A549 (cell line): ENCODE results near the gene CACNB3. TPM values are rescaled to one million over a fixed set of nuclear protein-coding genes. Genes with fewer than 3 reads are reported as not detected.

Source experiments
- ATAC-seq, 2 experiments: fragments of 200-7000 bp in 1 of 2; fragments of >200 bp in 1 of 2; cut with Nextera tagmentation in 1 of 2; cut with Tn5 transposase in 1 of 2; 3 replicates each; pipeline versions ENCODE4 v1.8.0 to v1.9.1; 2018 to 2020; ENCODE audit warnings: mild to moderate bottlenecking in 1 of 2, moderate library complexity in 1 of 2
- CTCF ChIA-PET: fragments of 300-600 bp; sonication (Branson Sonifier 250); formaldehyde crosslinking; extraction: SDS; loops from one replicate; lab custom pipeline; 2021; ENCODE audit warnings: antibody characterized with exemption, inconsistent platforms; lab: Yijun Ruan, JAX
- POLR2A ChIA-PET: fragments of 350-600 bp; formaldehyde crosslinking; extraction: SDS; loops from one replicate; lab custom pipeline; 2021; ENCODE audit warnings: antibody characterized with exemption, inconsistent platforms; lab: Yijun Ruan, JAX
- DNase-seq, 2 experiments: peaks; one replicate each; pipeline versions ENCODE4 v3.0.0 to v3.0.0-alpha.2; 2011 to 2016; ENCODE audit warnings: low read depth in 1 of 2, low spot score in 1 of 2
- FAIRE-seq: peaks from 2 replicates; lab custom pipeline; 2011; peaks lifted over from hg19 to GRCh38; lab: Jason Lieb, UNC
- H3K27ac ChIP-seq, 2 experiments: fragments of >200 bp; sonication (Bioruptor Twin); formaldehyde crosslinking; 3 replicates each; pipeline ENCODE4 v1.5.1; 2016 to 2017
- H3K4me1 ChIP-seq: fragments of >200 bp; sonication (Bioruptor Twin); formaldehyde crosslinking; 3 replicates; pipeline ENCODE4 v1.6.1; 2016
- H3K4me2 ChIP-seq: fragments of >200 bp; sonication (Bioruptor Twin); formaldehyde crosslinking; 3 replicates; pipeline ENCODE4 v1.6.1; 2016
- H3K4me3 ChIP-seq: fragments of >200 bp; sonication (Bioruptor Twin); formaldehyde crosslinking; 3 replicates; pipeline ENCODE4 v1.5.1; 2016
- H3K9me3 ChIP-seq: fragments of >200 bp; sonication (Bioruptor Twin); formaldehyde crosslinking; 3 replicates; pipeline ENCODE4 v1.6.1; 2016
- ATOH8 ChIP-seq: fragments of 250-450 bp; sonication (Bioruptor Pico); IDR thresholded peaks from 2 replicates; pipeline ENCODE4 v1.5.0; 2020; ENCODE audit warnings: low read depth, mild to moderate bottlenecking, moderate library complexity
- BCL3 ChIP-seq: fragments of >200 bp; sonication (Bioruptor Twin); formaldehyde crosslinking; IDR thresholded peaks from 3 replicates; pipeline ENCODE4 v1.6.1; 2016
- CHD4 ChIP-seq: fragments of 200-600 bp; sonication (generic); IDR thresholded peaks from 2 replicates; pipeline ENCODE4 v1.6.1; 2016; ENCODE audit warnings: antibody characterized with exemption, mild to moderate bottlenecking, borderline replicate concordance
- CTCF ChIP-seq: fragments of >200 bp; sonication (Bioruptor Twin); formaldehyde crosslinking; IDR thresholded peaks from 3 replicates; pipeline ENCODE4 v1.5.1; 2016
- EHMT2 ChIP-seq: fragments of 200-600 bp; sonication (generic); IDR thresholded peaks from 2 replicates; pipeline ENCODE4 v1.6.1; 2016; ENCODE audit warnings: antibody characterized with exemption, low read depth, mild to moderate bottlenecking, moderate library complexity
- ELK1 ChIP-seq: fragments of 150-350 bp; IDR thresholded peaks from 2 replicates; pipeline ENCODE4 v1.6.1; 2014; ENCODE audit warnings: low read depth, mild to moderate bottlenecking, low read length
- FOSL2 ChIP-seq, 2 experiments: fragments of 450-650 bp in 1 of 2; fragments of >200 bp in 1 of 2; sonication (Bioruptor Twin) in 1 of 2; formaldehyde crosslinking; IDR thresholded peaks; 2 replicates each; pipeline versions ENCODE4 v1.5.0 to v1.6.1; 2016 to 2020; ENCODE audit warnings: mild to moderate bottlenecking in 1 of 2, moderate library complexity in 1 of 2
- HDAC2 ChIP-seq: fragments of 200-600 bp; sonication (generic); IDR thresholded peaks from 2 replicates; pipeline ENCODE4 v1.6.1; 2016
- HEYL ChIP-seq: fragments of 250-450 bp; sonication (Bioruptor Pico); IDR thresholded peaks from 2 replicates; pipeline ENCODE4 v1.8.0; 2021; ENCODE audit warnings: mild to moderate bottlenecking, moderate library complexity
- JUN ChIP-seq, 2 experiments: fragments of >200 bp; sonication (Bioruptor Twin); formaldehyde crosslinking; IDR thresholded peaks; 2 replicates in 1 of 2; 3 replicates in 1 of 2; pipeline ENCODE4 v1.6.1; 2016 to 2017
- MAFK ChIP-seq: fragments of 450-650 bp; IDR thresholded peaks from 2 replicates; pipeline ENCODE4 v1.6.1; 2014; ENCODE audit not compliant: partially characterized antibody
- MAX ChIP-seq: IDR thresholded peaks from 2 replicates; pipeline ENCODE4 v1.6.1; 2012
- MAZ ChIP-seq: fragments of 150-350 bp; IDR thresholded peaks from 2 replicates; pipeline ENCODE4 v1.6.1; 2014; ENCODE audit warnings: antibody characterized with exemption, low read depth, low read length, borderline replicate concordance
- NFE2L2 ChIP-seq: fragments of 150-350 bp; conservative IDR thresholded peaks from 2 replicates; pipeline ENCODE4 v1.6.1; 2014; ENCODE audit warnings: low read length
- PBX3 ChIP-seq: IDR thresholded peaks from 2 replicates; pipeline ENCODE4 v1.6.1; 2012
- POLR2A ChIP-seq: IDR thresholded peaks from 2 replicates; pipeline ENCODE4 v1.6.1; 2012; ENCODE audit warnings: mild to moderate bottlenecking, low read length
- REST ChIP-seq: fragments of 200-600 bp; sonication (generic); IDR thresholded peaks from 2 replicates; pipeline ENCODE4 v1.6.1; 2016; ENCODE audit warnings: antibody characterized with exemption, mild to moderate bottlenecking, moderate library complexity
- RNF2 ChIP-seq: fragments of 200-600 bp; sonication (generic); IDR thresholded peaks from 2 replicates; pipeline ENCODE4 v1.6.1; 2016; ENCODE audit warnings: low read depth, mild to moderate bottlenecking, antibody characterized with exemption, moderate library complexity, borderline replicate concordance
- ZNF302 ChIP-seq: fragments of 250-450 bp; sonication (Bioruptor Pico); IDR thresholded peaks from 2 replicates; pipeline ENCODE4 v1.9.0; 2021; ENCODE audit warnings: inconsistent platforms, mild to moderate bottlenecking, moderate library complexity
- WGBS: methylation state at CpG from one replicate; pipeline ENCODE4 v1.1.6; 2017; ENCODE audit errors: missing lambda C conversion rate; 5-methylcytosine and 5-hydroxymethylcytosine counted together
- polyA minus RNA-seq: library from RNA; depleted of rRNA, polyadenylated mRNA; stranded (reverse); fragments of >200 nt; gene quantifications from 2 replicates; pipeline ENCODE4 v1.2.3, GENCODE V29; 2011; rRNA and poly(A)+ RNA removed
- polyA plus RNA-seq, 4 experiments: library from polyadenylated mRNA; depleted of rRNA in 3 of 4; stranded (reverse); fragments of >200 nt; fragmentation: RNase III in 1 of 4; extraction: RNeasy Plus Mini Kit Qiagen cat#74134 plus additional on column Dnase treatment in 1 of 4; gene quantifications; 2 replicates in 3 of 4; 3 replicates in 1 of 4; pipeline ENCODE4 v1.2.3, GENCODE V29; 2011 to 2017

Gene CACNB3
- polyA plus RNA-seq (2011; rRNA removed) (12.9 and 15.4 TPM in 2 replicates), polyA plus RNA-seq (2017; fragmentation: RNase III; extraction: RNeasy Plus Mini Kit Qiagen cat#74134 plus additional on column Dnase treatment) (17.2 to 25.8 TPM (median 23.9 TPM) in 3 replicates), polyA minus RNA-seq (20.3 and 25.5 TPM in 2 replicates)
- polyA plus RNA-seq (2012; cell fraction: cytosol; rRNA removed): 15.7 and 22.0 TPM in 2 replicates
- polyA plus RNA-seq (2012; cell fraction: nucleus; rRNA removed): 46.7 and 47.9 TPM in 2 replicates

- no peaks in the 10 kb centered on the region for H3K9me3 ChIP-seq
- peak within 1 kb of the TSS; percentile 76 to 87 for H3K27ac ChIP-seq
- no peak for FAIRE-seq
- H3K4me2 ChIP-seq: peak within 1 kb of the TSS; percentile 90
- peak; percentile 21 to 54; a peak in 4 of 6 replicates for ATAC-seq
- ChIA-PET CTCF (interaction anchor here (1.8 to 12.6 kb wide), 4 partner anchors 13 to 65 kb away, joined by 9 to 230 read pairs (median 146); partner anchors contain the start of genes ADCY6 and DDX23), POLR2A (interaction anchor here (0.8 kb wide), 1 partner anchor 34 kb away, joined by 3 read pairs; the partner anchor contains the start of gene DDX23)
- peak; percentile 55 to 70 for DNase-seq
- 4% methylated on average over 34 of the region's 79 CpGs for WGBS
- H3K4me1 ChIP-seq: peaks cover 22% of the 10 kb centered on the region
- peak within 1 kb of the TSS; percentile 74 for H3K4me3 ChIP-seq
- peak; percentile 44 for TF ChIP-seq POLR2A
- peak; percentile 21; the same call in 1 of the 2 replicates for TF ChIP-seq MAX
- TF ChIP-seq PBX3: peak; percentile 13; the same call in 1 of the 2 replicates
- TF ChIP-seq RNF2: no peak
- TF ChIP-seq, all 56 proteins: peak for 3
Observed at GRCh38 chr12:48817873-48818830, at the start of gene CACNB3. Gene CACNB3 (plus strand): TSS chr12:48818496. CDS start chr12:48818930, 434 bp downstream.

GRCh38 chr12:48768736-48769135, 49.6 kb upstream of the CACNB3 start:
- ChIA-PET CTCF (interaction anchor here (1.0 to 9.0 kb wide), 4 partner anchors 15 to 46 kb away, joined by 4 to 82 read pairs (median 10); no protein-coding TSS in a partner anchor), POLR2A (no interaction called here)
- no peak overlapping the region for H3K4me2 ChIP-seq
- H3K27ac ChIP-seq: no peak overlapping the region
- no peaks in the 10 kb centered on the region for H3K4me1 ChIP-seq
- no peaks in the 10 kb centered on the region for H3K9me3 ChIP-seq
- no peak for TF ChIP-seq CTCF
- no peak for TF ChIP-seq ATOH8 (CRISPR knock-in tag)
- no peak for TF ChIP-seq MAFK
- TF ChIP-seq FOSL2 (IDR thresholded peaks at IDR 0.05): no peak
- TF ChIP-seq FOSL2 (CRISPR knock-in tag; IDR thresholded peaks at IDR 0.05): no peak
- TF ChIP-seq ELK1: no peak
- TF ChIP-seq EHMT2: no peak
- TF ChIP-seq ZNF302 (CRISPR knock-in tag): no peak
- no peak for TF ChIP-seq CHD4
- H3K4me3 ChIP-seq: no peak overlapping the region
- ATAC-seq: no peak
- DNase-seq: no peak
- FAIRE-seq: no peak
- WGBS: 82% methylated on average over 9 of the region's 9 CpGs

GRCh38 chr12:48770756-48771155, 47.5 kb upstream of the CACNB3 start:
- 94% methylated on average over 10 of the region's 10 CpGs for WGBS
- no peaks in the 10 kb centered on the region for H3K4me1 ChIP-seq
- no peak overlapping the region for H3K27ac ChIP-seq
- POLR2A ChIA-PET: no interaction called here
- no peak overlapping the region for H3K4me2 ChIP-seq
- DNase-seq: no peak
- ATAC-seq: no peak
- no peak overlapping the region for H3K4me3 ChIP-seq
- CTCF ChIA-PET: interaction anchor here (1.3 to 9.0 kb wide), 4 partner anchors 9 to 44 kb away, joined by 3 to 82 read pairs (median 14); no protein-coding TSS in a partner anchor
- no peak for FAIRE-seq
- no peaks in the 10 kb centered on the region for H3K9me3 ChIP-seq
- TF ChIP-seq MAZ (no peak), REST (no peak), FOSL2 (IDR thresholded peaks at IDR 0.05) (no peak), FOSL2 (CRISPR knock-in tag; IDR thresholded peaks at IDR 0.05) (no peak), BCL3 (no peak), NFE2L2 (no peak), HEYL (CRISPR knock-in tag) (no peak), HDAC2 (no peak), JUN (IDR thresholded peaks at IDR 0.05) (no peak)
